ENCODE measurements around the gene MBTD1.

Gene MBTD1

GRCh38 chr17:51245535-51245934, 14.3 kb downstream of the MBTD1 start:
- Histone ChIP-seq H3K9me3 (ENCODE audit: severe bottlenecking) (no peaks in the 10 kb centered on the region), H3K27me3 (ENCODE audit: insufficient read depth, low read depth, severe bottlenecking) (no peaks in the 10 kb centered on the region), H3K36me3 (peaks cover 4% of the 10 kb centered on the region), H3K27ac (no peak overlapping the region), H3K4me3 (ENCODE audit: low read depth, low read length) (no peak overlapping the region)
- no peak for TF ChIP-seq CTCF (IDR thresholded peaks at IDR 0.05; ENCODE audit: low read depth, low read length)
- DNase-seq, result no peak

- H3K4me3 ChIP-seq (ENCODE audit: low read depth, low read length), result no peak overlapping the region
- H3K27me3 ChIP-seq (ENCODE audit: insufficient read depth, low read depth, severe bottlenecking), result no peaks in the 10 kb centered on the region
- no peaks in the 10 kb centered on the region; the same call in 1 of the 2 replicates for H3K36me3 ChIP-seq
- H3K27ac ChIP-seq, result no peak overlapping the region
- no peak for TF ChIP-seq CTCF (IDR thresholded peaks at IDR 0.05; ENCODE audit: low read depth, low read length)
- no peak for DNase-seq
- H3K9me3 ChIP-seq (ENCODE audit: severe bottlenecking), result no peaks in the 10 kb centered on the region
These were observed 15.8 kb downstream of the MBTD1 start for GRCh38 chr17:51244041-51244440.

- Histone ChIP-seq H3K4me3 (ENCODE audit: low read depth, low read length) (no peak overlapping the region), H3K27me3 (ENCODE audit: insufficient read depth, low read depth, severe bottlenecking) (no peaks in the 10 kb centered on the region), H3K36me3 (peaks cover 4% of the 10 kb centered on the region), H3K27ac (no peak overlapping the region), H3K9me3 (ENCODE audit: severe bottlenecking) (no peaks in the 10 kb centered on the region)
- no peak for TF ChIP-seq CTCF (IDR thresholded peaks at IDR 0.05; ENCODE audit: low read depth, low read length)
- no peak for DNase-seq
These were observed 19.6 kb downstream of the MBTD1 start for GRCh38 chr17:51240275-51240674.

- no peak for DNase-seq
- no peak overlapping the region for H3K27ac ChIP-seq
These were observed 21.5 kb downstream of the MBTD1 start for GRCh38 chr17:51238255-51238887.

DNA sequence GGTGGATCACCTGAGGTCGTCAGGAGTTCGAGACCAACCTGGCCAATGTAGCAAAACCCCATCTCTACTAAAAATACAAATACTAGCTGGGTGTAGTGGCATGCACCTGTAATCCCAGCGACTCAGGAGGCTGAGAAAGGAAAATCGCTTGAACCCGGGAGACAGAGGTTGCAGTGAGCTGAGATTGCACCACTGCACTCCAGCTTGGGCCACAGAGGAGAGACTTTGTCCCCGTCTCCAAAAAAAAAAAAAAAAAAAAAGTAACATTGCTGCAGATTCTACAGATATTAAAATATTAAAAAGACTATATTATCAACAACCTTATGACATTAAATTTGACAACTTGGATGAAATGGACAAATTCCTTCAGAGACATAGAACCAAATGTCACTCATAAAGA, 25.7 kb downstream of the MBTD1 start:
- Histone ChIP-seq H3K27ac (no peak overlapping the region), H3K36me3 (peaks cover 11% of the 10 kb centered on the region; the same call in 1 of the 2 replicates), H3K4me3 (ENCODE audit: low read depth, low read length) (no peak overlapping the region), H3K27me3 (ENCODE audit: insufficient read depth, low read depth, severe bottlenecking) (no peaks in the 10 kb centered on the region), H3K9me3 (ENCODE audit: severe bottlenecking) (no peaks in the 10 kb centered on the region)
- DNase-seq, result no peak
- TF ChIP-seq CTCF (IDR thresholded peaks at IDR 0.05; ENCODE audit: low read depth, low read length), result no peak

More at GRCh38 chr17:51238255-51238887, 21.5 kb downstream of the MBTD1 start:
- no peaks in the 10 kb centered on the region for H3K27me3 ChIP-seq (ENCODE audit: insufficient read depth, low read depth, severe bottlenecking)
- H3K4me3 ChIP-seq (ENCODE audit: low read depth, low read length), result no peak overlapping the region
- H3K9me3 ChIP-seq (ENCODE audit: severe bottlenecking), result no peaks in the 10 kb centered on the region
- TF ChIP-seq CTCF (IDR thresholded peaks at IDR 0.05; ENCODE audit: low read depth, low read length), result no peak
- H3K36me3 ChIP-seq, result peaks cover 6% of the 10 kb centered on the region

DNA sequence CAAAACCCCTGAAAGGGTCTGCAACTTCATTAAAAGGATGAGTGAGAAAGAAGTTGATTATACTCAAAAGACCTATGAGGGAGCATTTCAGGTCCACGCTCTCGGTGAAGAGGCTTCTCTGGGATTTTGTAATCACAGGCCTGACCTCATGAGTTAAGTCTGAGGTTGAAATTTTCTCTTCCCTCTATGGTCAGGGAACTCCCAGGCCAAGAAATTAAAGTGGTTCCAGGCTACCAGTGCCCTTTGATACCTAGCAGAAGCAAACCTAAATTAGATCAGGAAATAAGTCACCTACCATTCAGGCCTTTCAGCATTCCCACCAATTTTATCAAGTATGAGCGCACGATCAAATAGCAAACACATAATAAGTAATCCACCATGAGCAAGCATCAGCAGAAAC, 27.9 kb downstream of the MBTD1 start:
- H3K27ac ChIP-seq, result no peak overlapping the region
- DNase-seq, result no peak
- H3K9me3 ChIP-seq (ENCODE audit: severe bottlenecking), result no peaks in the 10 kb centered on the region
- H3K4me3 ChIP-seq (ENCODE audit: low read depth, low read length), result no peak overlapping the region
- no peaks in the 10 kb centered on the region for H3K27me3 ChIP-seq (ENCODE audit: insufficient read depth, low read depth, severe bottlenecking)
- TF ChIP-seq CTCF (IDR thresholded peaks at IDR 0.05; ENCODE audit: low read depth, low read length), result no peak
- peaks cover 6% of the 10 kb centered on the region; the same call in 1 of the 2 replicates for H3K36me3 ChIP-seq
